Loucy (cell line): Measurements from ENCODE around the gene SMOC2.

Source experiments
- H2AFZ ChIP-seq: fragments of 200-600 bp; sonication (generic); 2 replicates; pipeline ENCODE4 v1.6.0; 2016; ENCODE audit warnings: antibody characterized with exemption, mild to moderate bottlenecking, low read length, moderate library complexity
- H3F3A ChIP-seq: fragments of 200-600 bp; 2 replicates; pipeline ENCODE4 v1.6.0; 2016; ENCODE audit warnings: antibody characterized with exemption, low read depth, mild to moderate bottlenecking
- H3K27me3 ChIP-seq: fragments of 200-600 bp; sonication (generic); 2 replicates; pipeline ENCODE4 v1.6.1; 2014; ENCODE audit warnings: low read length, mild to moderate bottlenecking; ENCODE audit not compliant: insufficient read depth, poor library complexity, severe bottlenecking
- H3K36me3 ChIP-seq: fragments of 200-600 bp; sonication (generic); 2 replicates; pipeline ENCODE4 v1.6.1; 2016; ENCODE audit warnings: low read length; ENCODE audit not compliant: insufficient read depth
- H3K4me1 ChIP-seq: fragments of 200-600 bp; sonication (generic); 2 replicates; pipeline ENCODE4 v1.5.1; 2014; ENCODE audit warnings: low read length, mild to moderate bottlenecking; ENCODE audit not compliant: insufficient read depth, poor library complexity, severe bottlenecking
- H3K4me2 ChIP-seq: fragments of 200-600 bp; sonication (generic); 2 replicates; pipeline ENCODE4 v1.6.0; 2014; ENCODE audit warnings: antibody characterized with exemption, low read length, low read depth, mild to moderate bottlenecking; ENCODE audit not compliant: poor library complexity, severe bottlenecking
- H3K4me3 ChIP-seq: fragments of 200-600 bp; sonication (generic); 2 replicates; pipeline ENCODE4 v1.5.1; 2014; ENCODE audit warnings: low read length, mild to moderate bottlenecking, mixed read lengths; ENCODE audit not compliant: poor library complexity, severe bottlenecking
- H3K79me2 ChIP-seq: fragments of 200-600 bp; sonication (generic); 2 replicates; pipeline ENCODE4 v1.6.1; 2014; ENCODE audit warnings: low read length; ENCODE audit not compliant: insufficient read depth
- H3K9ac ChIP-seq: fragments of 200-600 bp; sonication (generic); 2 replicates; pipeline ENCODE4 v1.6.0; 2014; ENCODE audit warnings: mild to moderate bottlenecking, low read depth, low read length, moderate library complexity; ENCODE audit not compliant: poor library complexity, severe bottlenecking
- H3K9me2 ChIP-seq: fragments of 200-600 bp; sonication (generic); replicated peaks from 2 replicates; pipeline ENCODE4 v1.6.1; 2016; ENCODE audit warnings: low read depth, low read length, mixed read lengths
- H3K9me3 ChIP-seq: fragments of 200-600 bp; sonication (generic); 2 replicates; pipeline ENCODE4 v1.6.1; 2014; ENCODE audit warnings: mild to moderate bottlenecking, antibody characterized with exemption, low read length, low read depth; ENCODE audit not compliant: insufficient read depth
- H4K20me1 ChIP-seq: fragments of 200-600 bp; sonication (generic); 2 replicates; pipeline ENCODE4 v1.6.0; 2014; ENCODE audit warnings: antibody characterized with exemption, low read length, mild to moderate bottlenecking; ENCODE audit not compliant: insufficient read depth, poor library complexity, severe bottlenecking
- EZH2phosphoT487 ChIP-seq: fragments of 200-600 bp; IDR thresholded peaks from 2 replicates; pipeline ENCODE4 v1.6.1; 2018; ENCODE audit warnings: antibody characterized with exemption, mild to moderate bottlenecking, moderate library complexity, borderline replicate concordance
- TF ChIP-seq, protein P1 (sequence below): fragments of 200-600 bp; sonication (generic); conservative IDR thresholded peaks from 2 replicates; pipeline ENCODE4 v1.5.1; 2014; ENCODE audit warnings: mild to moderate bottlenecking, antibody characterized with exemption, low read length

Gene SMOC2

GRCh38 chr6:168520233-168520632, 79.2 kb downstream of the SMOC2 start:
- Histone ChIP-seq H4K20me1 (no peaks in the 10 kb centered on the region), H3K9me3 (peaks cover 17% of the 10 kb centered on the region; the same call in 1 of the 2 replicates), H3K9ac (no peak overlapping the region), H2AFZ (no peak overlapping the region), H3K9me2 (no peaks in the 10 kb centered on the region), H3K4me2 (no peak overlapping the region), H3K4me1 (no peaks in the 10 kb centered on the region), H3K4me3 (no peak overlapping the region), H3K79me2 (no peaks in the 10 kb centered on the region), H3F3A (no peaks in the 10 kb centered on the region), H3K36me3 (no peaks in the 10 kb centered on the region), H3K27me3 (no peaks in the 10 kb centered on the region)
- TF ChIP-seq EZH2phosphoT487 = no peak
- TF ChIP-seq, protein P1, sequence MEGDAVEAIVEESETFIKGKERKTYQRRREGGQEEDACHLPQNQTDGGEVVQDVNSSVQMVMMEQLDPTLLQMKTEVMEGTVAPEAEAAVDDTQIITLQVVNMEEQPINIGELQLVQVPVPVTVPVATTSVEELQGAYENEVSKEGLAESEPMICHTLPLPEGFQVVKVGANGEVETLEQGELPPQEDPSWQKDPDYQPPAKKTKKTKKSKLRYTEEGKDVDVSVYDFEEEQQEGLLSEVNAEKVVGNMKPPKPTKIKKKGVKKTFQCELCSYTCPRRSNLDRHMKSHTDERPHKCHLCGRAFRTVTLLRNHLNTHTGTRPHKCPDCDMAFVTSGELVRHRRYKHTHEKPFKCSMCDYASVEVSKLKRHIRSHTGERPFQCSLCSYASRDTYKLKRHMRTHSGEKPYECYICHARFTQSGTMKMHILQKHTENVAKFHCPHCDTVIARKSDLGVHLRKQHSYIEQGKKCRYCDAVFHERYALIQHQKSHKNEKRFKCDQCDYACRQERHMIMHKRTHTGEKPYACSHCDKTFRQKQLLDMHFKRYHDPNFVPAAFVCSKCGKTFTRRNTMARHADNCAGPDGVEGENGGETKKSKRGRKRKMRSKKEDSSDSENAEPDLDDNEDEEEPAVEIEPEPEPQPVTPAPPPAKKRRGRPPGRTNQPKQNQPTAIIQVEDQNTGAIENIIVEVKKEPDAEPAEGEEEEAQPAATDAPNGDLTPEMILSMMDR = no peak

GRCh38 chr6:168524571-168525001, 83.6 kb downstream of the SMOC2 start:
- no peaks in the 10 kb centered on the region for H3K36me3 ChIP-seq
- H3K9me3 ChIP-seq = peaks cover 10% of the 10 kb centered on the region; the same call in 1 of the 2 replicates
- no peak for TF ChIP-seq EZH2phosphoT487
- TF ChIP-seq, protein P1 = no peak
- H3K4me2 ChIP-seq = no peak overlapping the region
- no peaks in the 10 kb centered on the region for H3K27me3 ChIP-seq
- no peaks in the 10 kb centered on the region for H3K4me1 ChIP-seq
- no peaks in the 10 kb centered on the region for H4K20me1 ChIP-seq
- no peaks in the 10 kb centered on the region for H3K79me2 ChIP-seq
- H3K9ac ChIP-seq = no peak overlapping the region
- no peak overlapping the region for H2AFZ ChIP-seq
- no peak overlapping the region for H3K4me3 ChIP-seq
- H3F3A ChIP-seq = no peaks in the 10 kb centered on the region
- H3K9me2 ChIP-seq = no peaks in the 10 kb centered on the region

DNA sequence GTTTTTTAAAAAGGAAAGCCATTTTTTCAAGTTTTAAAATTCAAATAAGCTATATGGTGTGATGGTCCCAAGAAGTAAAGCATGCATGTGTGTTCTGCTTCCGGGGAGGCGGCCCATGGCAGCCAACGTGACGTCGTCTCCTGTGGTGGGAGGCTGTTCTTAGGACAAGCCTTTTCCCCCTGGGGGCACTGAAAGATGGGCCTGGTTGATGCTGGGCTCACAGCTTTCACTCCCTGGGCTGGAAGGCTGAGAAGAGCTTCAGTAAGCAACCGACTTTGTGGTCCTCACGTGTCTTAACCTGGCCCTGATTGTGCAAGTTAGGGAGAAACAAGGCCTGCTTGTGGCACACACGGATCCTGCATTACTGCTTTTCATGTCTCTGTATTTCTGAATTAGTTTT, 84.1 kb downstream of the SMOC2 start:
- Histone ChIP-seq H4K20me1 (no peaks in the 10 kb centered on the region), H2AFZ (no peak overlapping the region), H3K27me3 (no peaks in the 10 kb centered on the region)

More for the DNA sequence above, 84.1 kb downstream of the SMOC2 start:
- H3K9ac ChIP-seq = no peak overlapping the region
- H3K79me2 ChIP-seq = no peaks in the 10 kb centered on the region
- H3K4me3 ChIP-seq = no peak overlapping the region
- TF ChIP-seq, protein P1 = no peak
- no peak for TF ChIP-seq EZH2phosphoT487
- H3K4me1 ChIP-seq = no peaks in the 10 kb centered on the region
- no peaks in the 10 kb centered on the region for H3K9me2 ChIP-seq
- H3K9me3 ChIP-seq = peaks cover 7% of the 10 kb centered on the region; the same call in 1 of the 2 replicates
- H3F3A ChIP-seq = no peaks in the 10 kb centered on the region
- H3K4me2 ChIP-seq = no peak overlapping the region
- no peaks in the 10 kb centered on the region for H3K36me3 ChIP-seq
